HepG2 (cell line): ENCODE data around the gene LRP5. TPM values are rescaled to one million over a fixed set of nuclear protein-coding genes. Genes with fewer than 3 reads are reported as not detected.

ENCODE experiments used
- GABPA ChIP-seq, 2 experiments: IDR thresholded peaks; 2 replicates each; pipeline ENCODE4 v1.6.1; 2011 to 2016; ENCODE audit warnings: low read depth in 2 of 2, low read length in 1 of 2, missing biosample characterization in 1 of 2, missing genetic modification characterization in 1 of 2
- KIAA2018 ChIP-seq: sonication (generic); formaldehyde crosslinking; IDR thresholded peaks from 2 replicates; pipeline ENCODE4 v1.5.0; 2020; ENCODE audit warnings: mild to moderate bottlenecking, missing genetic modification reagents, borderline replicate concordance
- MYNN ChIP-seq: sonication (generic); formaldehyde crosslinking; IDR thresholded peaks from 2 replicates; pipeline ENCODE4 v1.4.0; 2020; ENCODE audit warnings: mild to moderate bottlenecking, low read depth, missing genetic modification reagents
- NR2F1 ChIP-seq, 2 experiments: fragments of 450-650 bp in 1 of 2; formaldehyde crosslinking in 1 of 2; IDR thresholded peaks; 2 replicates each; pipeline versions ENCODE4 v1.5.0 to v1.6.1; 2016 to 2020; ENCODE audit warnings: mild to moderate bottlenecking in 1 of 2, missing compliant biosample characterization in 1 of 2, missing genetic modification reagents in 1 of 2, moderate library complexity in 1 of 2
- ONECUT2 ChIP-seq: sonication (generic); formaldehyde crosslinking; IDR thresholded peaks from 2 replicates; pipeline ENCODE4 v1.4.0; 2020; ENCODE audit warnings: missing genetic modification reagents
- RFXANK ChIP-seq: IDR thresholded peaks from 2 replicates; pipeline ENCODE4 v1.6.1; 2016
- SNAI1 ChIP-seq: sonication (generic); formaldehyde crosslinking; IDR thresholded peaks from 2 replicates; pipeline ENCODE4 v1.5.0; 2020; ENCODE audit warnings: mild to moderate bottlenecking, missing genetic modification reagents, borderline replicate concordance
- ZNF207 ChIP-seq: fragments of 450-650 bp; IDR thresholded peaks from 2 replicates; pipeline ENCODE4 v1.6.1; 2016; ENCODE audit warnings: antibody characterized with exemption, borderline replicate concordance
- ZNF3 ChIP-seq: IDR thresholded peaks from 2 replicates; pipeline ENCODE4 v1.7.0; 2017; ENCODE audit warnings: inconsistent platforms
- ZNF552 ChIP-seq: sonication (generic); formaldehyde crosslinking; IDR thresholded peaks from 2 replicates; pipeline ENCODE4 v1.9.0; 2022; ENCODE audit warnings: missing genetic modification reagents, mild to moderate bottlenecking, borderline replicate concordance
- ZNF629 ChIP-seq: sonication (generic); formaldehyde crosslinking; conservative IDR thresholded peaks from 2 replicates; pipeline ENCODE4 v1.5.0; 2020; ENCODE audit warnings: missing genetic modification reagents
- ZNF687 ChIP-seq: sonication (generic); formaldehyde crosslinking; IDR thresholded peaks from 2 replicates; pipeline ENCODE4 v1.5.1; 2020; ENCODE audit warnings: mild to moderate bottlenecking, missing genetic modification reagents, moderate library complexity
- polyA plus RNA-seq, 8 experiments: library from polyadenylated mRNA; depleted of rRNA in 3 of 8; stranded (reverse) in 7 of 8; unstranded in 1 of 8; fragments of >200 nt; fragmentation: Illumina TruSeq in 4 of 8; extraction: Trizol in 4 of 8; gene quantifications; 2 replicates each; pipeline versions ENCODE4 v1.2.1 to v1.2.3, GENCODE V29; 2011 to 2016; ENCODE audit warnings: low read depth in 4 of 8, missing spikeins in 1 of 8, mixed read lengths in 1 of 8; ENCODE audit not compliant: insufficient read depth in 1 of 8
- total RNA-seq, 5 experiments: library from RNA; depleted of rRNA; stranded (reverse); fragments of >200 nt; fragmentation: Illumina TruSeq; extraction: Trizol; gene quantifications; 2 replicates each; pipeline ENCODE4 v1.2.3, GENCODE V29; 2016; ENCODE audit warnings: low read depth in 1 of 5

Gene LRP5
- total and polyA plus RNA-seq, 2 of the 13 experiments (the other 11 are each of a cell fraction or from before 2014, with no cell fraction given) = 40.4 to 64.0 TPM

GRCh38 chr11:68315171-68315920 is 3.0 kb downstream of the LRP5 start (continued):
- peak; percentile 92 for TF ChIP-seq ZNF687 (CRISPR knock-in tag)
- no peak for TF ChIP-seq SNAI1 (CRISPR knock-in tag)
- TF ChIP-seq RFXANK (CRISPR knock-in tag) = no peak
- 0 out of 2 replicates have a peak, but pooled peaks have one; percentile 31 for TF ChIP-seq MYNN
- TF ChIP-seq NR2F1 (CRISPR knock-in tag; IDR thresholded peaks at IDR 0.05) = peak in 1 of 2 experiments; percentile 45; a peak in 1 of 4 replicates
- no peak for TF ChIP-seq KIAA2018
- no peak for TF ChIP-seq GABPA (IDR thresholded peaks at IDR 0.05; ENCODE audit: low read depth, low read length)
- TF ChIP-seq GABPA (CRISPR knock-in tag; IDR thresholded peaks at IDR 0.05; ENCODE audit: low read depth) = peak; percentile 56; the same call in 1 of the 2 replicates
- peak; percentile 100 for TF ChIP-seq ZNF629 (CRISPR knock-in tag)
- no peak for TF ChIP-seq ZNF3 (CRISPR knock-in tag)
- no peak for TF ChIP-seq ZNF552 (CRISPR knock-in tag)
- no peak; the same call in 1 of the 2 replicates for TF ChIP-seq ONECUT2 (CRISPR knock-in tag)
- no peak for TF ChIP-seq ZNF207
